OCI-LY3 (cell line): ENCODE data around the gene MYO15B.
"Not testable (repeated sequence)": the region's sequence is repeated elsewhere in the genome, so short reads cannot be mapped to it uniquely, and the experiment has no call there.

Experiments
- CTCF ChIP-seq: fragments of 200-600, 300-600 bp; sonication (generic); IDR thresholded peaks from 2 replicates; pipeline ENCODE4 v1.5.1; 2014; ENCODE audit warnings: antibody characterized with exemption, low read length, low read depth
- EZH2phosphoT487 ChIP-seq: fragments of 200-600 bp; shearing (Covaris generic); IDR thresholded peaks from 2 replicates; pipeline ENCODE4 v1.6.1; 2018; ENCODE audit warnings: antibody characterized with exemption, mixed run types, low read depth

DNA sequence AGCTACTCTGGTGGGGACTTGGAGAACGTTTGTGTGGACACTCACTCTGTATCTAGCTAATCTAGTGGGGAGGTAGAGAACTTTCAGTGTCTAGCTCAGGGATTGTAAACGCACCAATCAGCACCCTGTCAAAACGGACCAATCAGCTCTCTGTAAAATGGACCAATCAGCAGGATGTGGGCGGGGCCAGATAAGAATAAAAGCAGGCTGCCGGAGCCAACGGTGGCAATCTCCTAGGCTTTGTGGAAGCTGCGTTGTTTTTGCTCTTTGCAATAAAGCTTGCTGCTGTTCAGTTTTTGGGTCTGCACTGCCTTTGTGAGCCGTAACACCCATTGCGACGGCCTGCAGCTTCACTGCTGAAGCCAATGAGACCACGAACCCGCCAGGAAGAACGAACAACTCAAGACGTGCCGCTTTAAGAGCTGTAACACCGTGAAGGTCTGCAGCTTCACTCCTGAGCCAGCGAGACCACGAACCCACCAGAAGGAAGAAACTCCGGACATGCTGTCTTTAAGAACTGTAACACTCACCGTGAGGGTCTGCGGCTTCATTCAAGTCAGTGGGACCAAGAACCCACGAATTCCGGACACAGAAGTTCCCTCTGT is 6.4 kb upstream of the MYO15B start:
- not testable (repeated sequence) for TF ChIP-seq EZH2phosphoT487, CTCF
